ENCODE measurements around the gene RIC8B. TPM values are rescaled to one million over a fixed set of nuclear protein-coding genes. Genes with fewer than 3 reads are reported as not detected.

Gene RIC8B
- total and polyA plus RNA-seq, 2 of the 13 experiments (the other 11 are each of a cell fraction or from before 2014, with no cell fraction given): 5.1 to 7.5 TPM

- TF ChIP-seq UBTF (CRISPR knock-in tag; IDR thresholded peaks at IDR 0.05): peak; percentile 72
- TF ChIP-seq ZNF652 (CRISPR knock-in tag; IDR thresholded peaks at IDR 0.05; ENCODE audit: borderline replicate concordance, low read depth): no peak
- no peak; the same call in 1 of the 2 replicates for TF ChIP-seq STAT6 (CRISPR knock-in tag; IDR thresholded peaks at IDR 0.05; ENCODE audit: borderline replicate concordance)
- TF ChIP-seq ZNF572 (CRISPR knock-in tag; IDR thresholded peaks at IDR 0.05): no peak
- TF ChIP-seq ZNF639 (CRISPR knock-in tag; conservative IDR thresholded peaks at IDR 0.05): no peak; the same call in 1 of the 2 replicates
- TF ChIP-seq ZNF136 (CRISPR knock-in tag; IDR thresholded peaks at IDR 0.05; ENCODE audit: low read depth): no peak; the same call in 1 of the 2 replicates
- TF ChIP-seq SMAD9 (CRISPR knock-in tag; IDR thresholded peaks at IDR 0.05): no peak
- TF ChIP-seq DPF2 (CRISPR knock-in tag; IDR thresholded peaks at IDR 0.05; ENCODE audit: borderline replicate concordance, low read depth): no peak
- TF ChIP-seq ZNF775 (CRISPR knock-in tag; IDR thresholded peaks at IDR 0.05; ENCODE audit: borderline replicate concordance): no peak
- TF ChIP-seq ZFYVE20 (CRISPR knock-in tag; IDR thresholded peaks at IDR 0.05; ENCODE audit: borderline replicate concordance, low read depth): no peak
- no peak for TF ChIP-seq AGO1 (IDR thresholded peaks at IDR 0.05; ENCODE audit: low read depth, low read length, poor library complexity, severe bottlenecking)
- TF ChIP-seq ATF7 (IDR thresholded peaks at IDR 0.05): peak; percentile 42; the same call in 1 of the 2 replicates
- no peak for TF ChIP-seq ATF7 (CRISPR knock-in tag; IDR thresholded peaks at IDR 0.05)
- TF ChIP-seq PHF5A (CRISPR knock-in tag; IDR thresholded peaks at IDR 0.05; ENCODE audit: low read depth, unreplicated experiment): no peak
- TF ChIP-seq SNRNP70 (IDR thresholded peaks at IDR 0.05; ENCODE audit: low read depth, low read length): no peak
- no peak; the same call in none of the 2 replicates for TF ChIP-seq SOX5 (CRISPR knock-in tag; IDR thresholded peaks at IDR 0.05; ENCODE audit: borderline replicate concordance)
- TF ChIP-seq ZNF512B (CRISPR knock-in tag; IDR thresholded peaks at IDR 0.05; ENCODE audit: borderline replicate concordance): 0 out of 2 replicates have a peak, but pooled peaks have one; percentile 5
- TF ChIP-seq ZNF496 (CRISPR knock-in tag; IDR thresholded peaks at IDR 0.05; ENCODE audit: insufficient replicate concordance): no peak
- no peak for TF ChIP-seq TCF12 (IDR thresholded peaks at IDR 0.05)
- no peak for TF ChIP-seq TCF12 (CRISPR knock-in tag; IDR thresholded peaks at IDR 0.05)
Observed at GRCh38 chr12:106774005-106774807, at the start of gene RIC8B (continued).

Measured in HepG2 (cell line).